Vagina (tissue), 2 donors: ENCODE measurements around the gene ABHD12B.

Experiments used
- CTCF ChIP-seq, 3 experiments: fragments of 450-650 bp in 2 of 3; fragments of 200-600 bp in 1 of 3; sonication (generic) in 1 of 3; IDR thresholded peaks; one replicate each; pipeline ENCODE4 v1.5.1; 2017 to 2019; ENCODE audit warnings: antibody characterized with exemption in 3 of 3, mild to moderate bottlenecking in 2 of 3, moderate library complexity in 2 of 3
- POLR2A ChIP-seq, 2 donors: fragments of 450-650 bp; IDR thresholded peaks; one replicate each; pipeline ENCODE4 v1.6.1; 2017; ENCODE audit warnings: antibody characterized with exemption in 2 of 2, mild to moderate bottlenecking in 2 of 2, moderate library complexity in 2 of 2

GRCh38 chr14:50947446-50947845 is 75.6 kb downstream of the ABHD12B start:
- TF ChIP-seq POLR2A (IDR thresholded peaks at IDR 0.05) (no peak), CTCF (IDR thresholded peaks at IDR 0.05) (no peak)
